Measurements from ENCODE around the gene QKI.

The QKI gene

DNA sequence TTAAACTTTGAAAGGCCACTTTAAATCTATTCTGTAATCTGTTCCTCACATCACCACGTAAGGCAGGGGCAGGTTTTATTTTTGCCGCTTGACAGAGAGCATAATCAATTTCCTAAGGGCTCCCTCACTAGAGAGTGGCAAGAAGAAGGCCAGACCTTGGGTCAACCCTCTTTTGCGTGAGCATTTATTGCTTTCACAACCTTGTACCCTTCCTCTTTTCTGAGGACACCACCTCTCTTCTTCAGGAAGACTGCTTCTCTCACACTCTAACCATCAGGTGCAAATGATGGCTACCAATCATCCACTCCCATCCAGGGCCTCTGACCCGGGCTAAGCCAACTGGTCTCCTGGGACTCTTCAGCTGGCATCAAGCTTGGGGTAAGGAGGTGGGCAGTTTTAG, 25.2 kb upstream of the QKI start:
- no peak for ATAC-seq (ENCODE audit: low read depth)
- H3K36me3 ChIP-seq (ENCODE audit: low read depth), result no peaks in the 10 kb centered on the region
- no peak for DNase-seq (ENCODE audit: low spot score)
- no peak for TF ChIP-seq CTCF (IDR thresholded peaks at IDR 0.05; ENCODE audit: poor library complexity, severe bottlenecking)
- H3K4me1 ChIP-seq (ENCODE audit: insufficient read depth, poor library complexity, severe bottlenecking), result peaks cover 38% of the 10 kb centered on the region
- H3K27me3 ChIP-seq (ENCODE audit: insufficient read depth, poor library complexity, severe bottlenecking), result no peaks in the 10 kb centered on the region
- H3K27ac ChIP-seq (ENCODE audit: poor library complexity, severe bottlenecking), result no peak overlapping the region
- H3K4me3 ChIP-seq (ENCODE audit: severe bottlenecking), result no peak overlapping the region
- H3K9me3 ChIP-seq (ENCODE audit: severe bottlenecking), result no peaks in the 10 kb centered on the region

- H3K27me3 ChIP-seq (ENCODE audit: insufficient read depth, poor library complexity, severe bottlenecking), result no peaks in the 10 kb centered on the region
- no peak for DNase-seq (ENCODE audit: low spot score)
- no peak for ATAC-seq (ENCODE audit: low read depth)
- H3K36me3 ChIP-seq (ENCODE audit: low read depth), result no peaks in the 10 kb centered on the region
- peak overlapping the region; percentile 80 for H3K27ac ChIP-seq (ENCODE audit: poor library complexity, severe bottlenecking)
- H3K9me3 ChIP-seq (ENCODE audit: severe bottlenecking), result no peaks in the 10 kb centered on the region
- no peak overlapping the region for H3K4me3 ChIP-seq (ENCODE audit: severe bottlenecking)
- H3K4me1 ChIP-seq (ENCODE audit: insufficient read depth, poor library complexity, severe bottlenecking), result peaks cover 38% of the 10 kb centered on the region
- no peak for TF ChIP-seq CTCF (IDR thresholded peaks at IDR 0.05; ENCODE audit: poor library complexity, severe bottlenecking)
Measured at GRCh38 chr6:163390770-163391169, 23.7 kb upstream of the QKI start.

DNA sequence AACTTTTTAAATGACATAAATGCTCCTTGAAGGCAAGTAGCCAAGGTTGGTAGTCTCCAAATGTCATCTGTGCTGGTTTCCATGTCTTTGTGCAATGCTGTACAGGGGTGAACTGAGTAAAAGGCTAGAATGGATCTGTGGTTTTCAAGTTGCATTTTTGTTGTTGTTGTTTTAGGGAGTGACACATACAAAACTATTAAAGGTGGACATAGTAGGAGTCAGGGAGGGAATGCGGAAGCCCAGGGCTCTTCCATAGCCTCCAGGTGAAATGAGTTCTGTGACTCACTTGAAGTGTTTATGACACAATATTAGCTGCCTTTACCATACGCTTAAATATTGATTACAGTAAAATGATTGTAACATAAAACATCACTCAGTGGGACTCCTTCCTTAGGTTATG, 22.5 kb upstream of the QKI start:
- H3K36me3 ChIP-seq (ENCODE audit: low read depth), result no peaks in the 10 kb centered on the region
- H3K9me3 ChIP-seq (ENCODE audit: severe bottlenecking), result no peaks in the 10 kb centered on the region
- peaks cover 31% of the 10 kb centered on the region for H3K4me1 ChIP-seq (ENCODE audit: insufficient read depth, poor library complexity, severe bottlenecking)
- no peak overlapping the region for H3K4me3 ChIP-seq (ENCODE audit: severe bottlenecking)
- H3K27me3 ChIP-seq (ENCODE audit: insufficient read depth, poor library complexity, severe bottlenecking), result no peaks in the 10 kb centered on the region
- ATAC-seq (ENCODE audit: low read depth) (peak; percentile 88), DNase-seq (ENCODE audit: low spot score) (no peak)
- TF ChIP-seq CTCF (IDR thresholded peaks at IDR 0.05; ENCODE audit: poor library complexity, severe bottlenecking), result no peak
- H3K27ac ChIP-seq (ENCODE audit: poor library complexity, severe bottlenecking), result peak overlapping the region; percentile 80

- no peaks in the 10 kb centered on the region for H3K36me3 ChIP-seq (ENCODE audit: low read depth)
- DNase-seq (ENCODE audit: low spot score) (peak; percentile 83), ATAC-seq (ENCODE audit: low read depth) (peak; percentile 75)
- no peaks in the 10 kb centered on the region for H3K27me3 ChIP-seq (ENCODE audit: insufficient read depth, poor library complexity, severe bottlenecking)
- H3K9me3 ChIP-seq (ENCODE audit: severe bottlenecking), result no peaks in the 10 kb centered on the region
- peaks cover 26% of the 10 kb centered on the region for H3K4me1 ChIP-seq (ENCODE audit: insufficient read depth, poor library complexity, severe bottlenecking)
- no peak overlapping the region for H3K4me3 ChIP-seq (ENCODE audit: severe bottlenecking)
- H3K27ac ChIP-seq (ENCODE audit: poor library complexity, severe bottlenecking), result peak overlapping the region; percentile 80
- TF ChIP-seq CTCF (IDR thresholded peaks at IDR 0.05; ENCODE audit: poor library complexity, severe bottlenecking), result no peak
Measured at GRCh38 chr6:163392533-163392932, 22.0 kb upstream of the QKI start.

- no peak for TF ChIP-seq CTCF (IDR thresholded peaks at IDR 0.05; ENCODE audit: poor library complexity, severe bottlenecking)
- no peak for ATAC-seq (ENCODE audit: low read depth)
- Histone ChIP-seq H3K9me3 (ENCODE audit: severe bottlenecking) (no peaks in the 10 kb centered on the region), H3K36me3 (ENCODE audit: low read depth) (no peaks in the 10 kb centered on the region), H3K27ac (ENCODE audit: poor library complexity, severe bottlenecking) (no peak overlapping the region), H3K4me3 (ENCODE audit: severe bottlenecking) (no peak overlapping the region), H3K27me3 (ENCODE audit: insufficient read depth, poor library complexity, severe bottlenecking) (no peaks in the 10 kb centered on the region), H3K4me1 (ENCODE audit: insufficient read depth, poor library complexity, severe bottlenecking) (peaks cover 25% of the 10 kb centered on the region)
- no peak for DNase-seq (ENCODE audit: low spot score)
Measured at GRCh38 chr6:163393923-163394322, 20.6 kb upstream of the QKI start.

All from RWPE2 (cell line).